ENCODE results near the gene RAPGEFL1.
"Not testable (repeated sequence)": the region's sequence is repeated elsewhere in the genome, so short reads cannot be mapped to it uniquely, and the experiment has no call there.

The RAPGEFL1 gene

DNA sequence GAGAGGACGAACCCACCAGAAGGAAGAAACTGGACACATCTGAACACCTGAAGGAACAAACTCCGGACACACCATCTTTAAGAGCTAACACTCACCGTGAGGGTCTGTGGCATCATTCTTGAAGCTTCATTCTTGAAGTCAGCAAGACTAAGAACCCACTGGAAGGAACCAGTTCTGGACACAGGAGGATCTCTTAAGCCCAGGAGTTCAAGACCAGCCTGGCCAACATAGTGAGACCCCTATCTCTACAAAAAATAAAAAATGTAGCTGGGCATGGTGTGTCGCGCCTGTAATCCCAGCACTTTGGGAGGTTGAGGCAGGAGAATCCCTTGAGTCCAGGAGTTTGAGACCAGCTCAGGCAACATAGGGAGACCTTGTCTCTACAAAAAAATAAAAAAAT, 21.3 kb downstream of the RAPGEFL1 start:
- no peak for DNase-seq (ENCODE audit: low spot score)
- TF ChIP-seq, protein P1, sequence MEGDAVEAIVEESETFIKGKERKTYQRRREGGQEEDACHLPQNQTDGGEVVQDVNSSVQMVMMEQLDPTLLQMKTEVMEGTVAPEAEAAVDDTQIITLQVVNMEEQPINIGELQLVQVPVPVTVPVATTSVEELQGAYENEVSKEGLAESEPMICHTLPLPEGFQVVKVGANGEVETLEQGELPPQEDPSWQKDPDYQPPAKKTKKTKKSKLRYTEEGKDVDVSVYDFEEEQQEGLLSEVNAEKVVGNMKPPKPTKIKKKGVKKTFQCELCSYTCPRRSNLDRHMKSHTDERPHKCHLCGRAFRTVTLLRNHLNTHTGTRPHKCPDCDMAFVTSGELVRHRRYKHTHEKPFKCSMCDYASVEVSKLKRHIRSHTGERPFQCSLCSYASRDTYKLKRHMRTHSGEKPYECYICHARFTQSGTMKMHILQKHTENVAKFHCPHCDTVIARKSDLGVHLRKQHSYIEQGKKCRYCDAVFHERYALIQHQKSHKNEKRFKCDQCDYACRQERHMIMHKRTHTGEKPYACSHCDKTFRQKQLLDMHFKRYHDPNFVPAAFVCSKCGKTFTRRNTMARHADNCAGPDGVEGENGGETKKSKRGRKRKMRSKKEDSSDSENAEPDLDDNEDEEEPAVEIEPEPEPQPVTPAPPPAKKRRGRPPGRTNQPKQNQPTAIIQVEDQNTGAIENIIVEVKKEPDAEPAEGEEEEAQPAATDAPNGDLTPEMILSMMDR (IDR thresholded peaks at IDR 0.05; ENCODE audit: borderline replicate concordance, control extremely low read depth, extremely low read depth, insufficient read depth, missing control alignments) = no peak
- in situ Hi-C loops (cut with MboI; ENCODE audit: low sequenced_read_pairs, unreplicated experiment) = no loop called here

DNA sequence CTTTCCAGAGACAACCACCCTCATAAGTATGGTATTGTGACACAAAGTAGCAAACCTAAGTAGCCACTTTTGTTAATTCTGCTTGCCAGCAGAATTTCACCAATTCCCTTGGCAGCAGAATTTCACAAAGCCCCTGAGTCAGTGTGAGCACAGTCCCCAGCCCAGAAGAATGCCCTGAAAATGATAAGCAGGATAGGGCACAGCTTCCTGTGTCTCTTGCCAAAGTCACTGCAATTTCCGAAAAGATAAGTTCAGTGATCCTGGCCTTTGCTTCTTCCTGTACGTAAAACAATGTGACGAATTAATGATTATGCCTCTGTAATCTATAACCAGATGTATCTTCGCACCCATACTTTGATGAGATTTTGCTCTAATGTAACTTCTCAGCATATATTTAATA, 25.9 kb downstream of the RAPGEFL1 start:
- TF ChIP-seq, protein P1 (IDR thresholded peaks at IDR 0.05; ENCODE audit: borderline replicate concordance, control extremely low read depth, extremely low read depth, insufficient read depth, missing control alignments) = no peak
- in situ Hi-C loops (cut with MboI; ENCODE audit: low sequenced_read_pairs, unreplicated experiment) = loop anchor here (10.0 kb wide), 1 partner anchor 82 kb away; the partner anchor contains the start of gene CDC6
- no peak for DNase-seq (ENCODE audit: low spot score)

DNA sequence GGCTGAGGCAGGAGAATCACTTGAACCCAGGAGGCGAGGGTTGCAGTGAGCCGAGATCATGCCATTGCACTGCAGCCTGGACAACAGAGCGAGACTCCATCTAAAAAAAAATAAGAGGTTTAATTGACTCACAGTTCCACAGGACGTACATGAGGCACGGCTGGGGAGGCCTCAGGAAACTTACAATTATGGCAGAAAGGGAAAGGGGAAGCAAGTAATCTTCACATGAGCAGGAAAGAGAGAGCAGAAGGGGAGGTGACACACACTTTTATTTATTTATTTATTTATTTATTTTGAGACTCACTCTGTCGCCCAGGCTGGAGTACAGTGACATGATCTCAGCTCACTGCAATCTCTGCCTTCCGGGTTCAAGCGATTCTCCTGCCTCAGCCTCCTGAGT, 28.9 kb downstream of the RAPGEFL1 start:
- not testable (repeated sequence) for DNase-seq (ENCODE audit: low spot score)
- in situ Hi-C loops (cut with MboI; ENCODE audit: low sequenced_read_pairs, unreplicated experiment) = loop anchor here (10.0 kb wide), 1 partner anchor 79 kb away; the partner anchor contains the start of gene CDC6

DNA sequence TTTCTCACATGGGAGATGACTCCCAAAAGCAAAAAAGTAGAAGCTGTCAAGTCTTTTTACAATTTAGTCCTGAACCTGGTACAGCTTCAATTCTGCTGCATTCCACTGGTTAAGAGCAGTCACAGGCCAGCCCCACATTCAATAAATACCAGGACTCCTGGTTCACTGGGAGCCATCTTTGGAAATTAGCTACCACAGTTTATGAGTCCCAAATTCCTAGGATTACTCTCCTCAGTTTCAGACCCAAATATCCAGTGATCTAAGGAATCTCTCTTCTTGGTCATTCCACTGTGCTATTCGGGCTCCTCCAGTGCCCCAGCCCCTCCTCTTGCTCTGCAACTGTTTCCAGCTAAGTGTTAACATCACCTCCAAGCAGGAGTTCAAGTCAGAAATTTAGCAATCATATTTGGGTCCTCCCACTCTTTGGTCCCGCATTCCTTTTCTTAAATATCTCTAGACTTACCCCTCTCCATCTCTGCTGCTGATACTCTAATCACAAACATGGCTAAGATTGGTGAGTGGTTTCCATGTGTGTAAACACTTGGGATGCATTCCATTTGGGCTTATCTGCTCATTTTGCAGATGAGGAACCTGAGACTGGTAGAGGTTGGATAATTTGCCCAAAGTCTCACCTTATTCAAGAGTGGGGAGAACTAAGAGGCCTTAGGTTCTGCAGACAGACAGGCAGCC, 32.3 kb downstream of the RAPGEFL1 start:
- TF ChIP-seq, protein P1 (IDR thresholded peaks at IDR 0.05; ENCODE audit: borderline replicate concordance, control extremely low read depth, extremely low read depth, insufficient read depth, missing control alignments) = no peak
- in situ Hi-C loops (cut with MboI; ENCODE audit: low sequenced_read_pairs, unreplicated experiment) = loop anchor here (10.0 kb wide), 1 partner anchor 75 kb away; the partner anchor contains the start of gene CDC6
- no peak for DNase-seq (ENCODE audit: low spot score)

DNA sequence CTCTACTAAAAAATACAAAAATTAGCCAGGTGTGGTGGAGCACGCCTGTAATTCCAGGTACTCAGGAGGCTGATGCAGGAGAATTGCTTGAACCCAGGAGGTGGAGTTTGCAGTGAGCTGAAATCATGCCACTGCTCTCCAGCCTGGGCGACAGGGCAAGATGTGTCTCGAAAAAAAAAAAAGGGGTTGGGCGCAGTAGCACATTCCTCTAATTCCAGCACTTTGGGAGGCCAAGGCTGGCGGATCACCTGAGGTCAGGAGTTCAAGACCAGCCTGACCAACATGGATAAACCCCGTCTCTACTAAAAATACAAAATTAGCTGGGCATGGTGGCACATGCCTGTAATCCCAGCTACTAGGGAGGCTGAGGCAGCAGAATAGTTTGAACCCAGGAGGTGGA, 36.6 kb downstream of the RAPGEFL1 start:
- in situ Hi-C loops (cut with MboI; ENCODE audit: low sequenced_read_pairs, unreplicated experiment); DNase-seq (ENCODE audit: low spot score): not testable (repeated sequence)

DNA sequence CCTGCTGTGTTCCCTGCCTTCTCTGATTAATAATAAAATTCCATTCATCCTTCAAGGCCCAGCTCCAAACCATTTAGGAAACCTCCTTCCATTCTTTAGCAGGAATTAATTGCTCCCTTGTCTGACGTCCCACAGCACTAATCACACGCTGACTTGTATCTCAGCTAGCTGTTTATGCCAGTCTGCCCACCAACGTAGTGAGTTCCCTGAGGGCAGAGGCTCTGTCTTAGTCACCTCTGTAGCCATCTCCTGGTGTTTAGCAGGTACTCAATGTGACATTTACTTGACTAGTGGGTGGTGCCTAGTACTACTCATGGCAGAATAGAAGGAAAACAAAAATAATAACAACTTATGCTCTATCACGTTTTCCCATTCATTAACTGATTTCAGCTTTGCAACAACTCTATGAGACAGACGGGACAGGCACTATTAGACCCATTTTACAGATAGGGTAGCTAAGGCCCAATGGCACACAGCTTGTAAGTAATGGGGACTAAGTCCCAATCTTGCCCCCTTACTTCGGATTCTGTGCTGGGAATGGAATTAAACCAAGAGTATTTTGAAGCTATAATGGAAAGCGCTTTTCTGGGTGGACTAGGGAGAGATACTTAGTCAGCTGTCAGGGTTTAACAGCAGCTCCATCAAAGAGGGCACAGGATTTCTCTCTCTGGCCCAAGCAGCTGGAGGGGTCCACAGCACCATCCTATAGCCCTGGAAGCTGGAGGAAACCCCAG, 40.9 kb downstream of the RAPGEFL1 start:
- in situ Hi-C loops (cut with MboI; ENCODE audit: low sequenced_read_pairs, unreplicated experiment) = no loop called here
- no peak for DNase-seq (ENCODE audit: low spot score)
- TF ChIP-seq, protein P1 (IDR thresholded peaks at IDR 0.05; ENCODE audit: borderline replicate concordance, control extremely low read depth, extremely low read depth, insufficient read depth, missing control alignments) = no peak

DNA sequence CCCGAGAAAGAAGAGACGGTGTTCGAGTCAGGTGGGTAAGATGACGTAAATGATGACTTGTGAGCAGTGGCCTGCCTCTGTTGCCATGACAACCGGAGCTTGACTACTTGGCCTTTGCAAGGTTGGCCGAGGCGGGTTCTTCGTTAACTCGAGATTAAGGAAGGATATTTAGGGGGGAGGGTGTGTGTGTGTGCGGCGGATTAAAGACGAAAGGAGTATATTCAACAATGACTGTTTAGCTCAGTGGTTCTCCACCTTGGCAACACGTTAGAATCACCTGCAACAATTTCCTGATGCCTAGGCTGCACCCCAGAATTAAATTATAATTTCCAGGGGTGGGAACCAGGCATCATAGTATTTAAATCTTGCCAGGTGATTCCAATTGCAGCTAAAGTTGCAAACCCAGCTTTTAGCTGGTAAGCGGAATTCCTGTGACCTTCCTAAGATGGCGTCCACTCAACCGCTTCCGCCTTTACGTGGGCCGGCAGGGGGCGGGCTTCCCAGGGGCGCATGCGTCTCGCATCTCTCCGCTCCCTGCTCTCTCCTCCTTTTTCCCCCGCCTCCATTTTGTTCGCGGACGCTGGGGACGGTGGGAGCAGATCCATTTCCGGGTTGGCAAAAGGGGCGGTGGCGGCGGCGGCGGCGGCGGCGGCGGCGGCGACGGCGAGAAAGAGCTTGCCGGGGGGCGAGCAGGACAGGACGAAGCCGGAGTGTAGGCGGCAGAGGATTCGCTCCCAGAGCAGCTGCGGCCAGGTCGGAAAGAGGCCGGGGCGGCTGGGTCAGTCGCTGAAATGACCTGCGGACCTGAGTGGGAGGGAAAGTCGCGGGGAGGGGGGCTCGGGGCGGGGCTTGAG, 41.7 kb downstream of the RAPGEFL1 start, which contains the start of gene WIPF2:
TSS of gene WIPF2 (plus strand) at position 565 of the 854 bp plus-strand sequence. CDS start 37,156 bp downstream, outside the sequence.
- in situ Hi-C loops (cut with MboI; ENCODE audit: low sequenced_read_pairs, unreplicated experiment) = no loop called here
- peak; percentile 97 for DNase-seq (ENCODE audit: low spot score)
- TF ChIP-seq, protein P1 (IDR thresholded peaks at IDR 0.05; ENCODE audit: borderline replicate concordance, control extremely low read depth, extremely low read depth, insufficient read depth, missing control alignments) = peak; percentile 33

Measured in GM13976 (cell line).